GM12801 (cell line): Measurements from ENCODE around the gene KIZ.

ENCODE experiments used
- CTCF ChIP-seq: IDR thresholded peaks from one replicate; pipeline ENCODE4 v1.5.1; 2011; ENCODE audit warnings: control low read depth; ENCODE audit not compliant: insufficient read length; ENCODE audit errors: extremely low read depth

The KIZ gene

GRCh38 chr20:21280522-21281016 is 154.7 kb downstream of the KIZ start:
- no peak for TF ChIP-seq CTCF

- no peak for TF ChIP-seq CTCF
Observed at GRCh38 chr20:21286775-21287174, 160.9 kb downstream of the KIZ start.

DNA sequence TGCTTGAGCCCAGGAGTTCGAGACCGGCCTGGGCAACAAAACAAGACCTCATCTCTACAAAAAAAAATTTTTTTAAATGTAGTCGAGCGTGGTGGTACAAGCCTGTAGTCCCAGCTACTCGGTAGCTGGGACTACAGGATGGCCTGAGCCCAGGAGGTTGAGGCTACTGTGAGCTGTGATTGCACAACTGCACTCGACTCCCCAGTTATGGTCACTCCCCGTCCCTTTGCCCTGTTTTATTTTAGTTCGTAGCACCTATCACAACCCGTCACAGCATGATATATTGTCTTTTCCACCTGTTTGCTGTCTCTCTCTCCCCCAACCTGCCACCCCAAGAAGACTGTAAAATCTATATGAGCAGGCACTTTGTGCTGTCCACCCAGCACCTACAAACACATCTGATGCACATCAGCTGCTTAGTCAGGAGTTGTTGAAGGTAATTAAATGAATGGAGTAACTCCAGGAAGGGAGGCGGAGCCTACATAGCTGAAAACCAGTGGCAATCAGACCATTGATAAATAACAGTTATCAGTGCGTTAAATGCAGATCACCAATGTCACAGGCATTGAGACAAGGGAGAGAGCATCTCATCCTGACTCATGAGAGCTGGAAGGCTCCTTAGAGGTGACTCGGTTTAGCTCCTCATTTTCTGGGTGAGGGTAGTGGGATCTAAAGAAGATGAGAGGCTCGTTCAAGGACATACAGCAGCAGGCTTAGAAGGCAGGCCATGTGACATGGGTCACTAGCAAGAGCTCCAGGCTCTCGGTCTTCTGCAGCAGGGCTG is 162.9 kb downstream of the KIZ start:
- TF ChIP-seq CTCF, result no peak

DNA sequence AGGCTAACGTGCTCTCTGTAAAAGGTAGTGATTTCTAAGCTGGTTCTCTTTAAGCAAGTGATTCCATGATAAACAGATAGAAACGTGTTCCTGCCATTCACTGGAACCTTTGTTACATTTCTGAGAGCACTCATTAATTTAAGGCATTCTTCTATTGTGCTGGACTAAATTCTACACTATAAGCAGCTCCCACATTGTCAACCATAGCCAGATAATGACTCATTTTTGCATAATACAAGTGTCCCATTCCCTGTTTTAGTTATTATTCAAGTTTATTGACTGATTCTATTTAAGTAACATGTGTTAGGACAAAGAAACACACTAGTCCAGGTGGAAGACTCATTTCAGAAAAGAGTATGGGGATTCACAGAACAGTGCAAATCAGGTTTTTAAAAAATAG is 163.8 kb downstream of the KIZ start:
- no peak for TF ChIP-seq CTCF

DNA sequence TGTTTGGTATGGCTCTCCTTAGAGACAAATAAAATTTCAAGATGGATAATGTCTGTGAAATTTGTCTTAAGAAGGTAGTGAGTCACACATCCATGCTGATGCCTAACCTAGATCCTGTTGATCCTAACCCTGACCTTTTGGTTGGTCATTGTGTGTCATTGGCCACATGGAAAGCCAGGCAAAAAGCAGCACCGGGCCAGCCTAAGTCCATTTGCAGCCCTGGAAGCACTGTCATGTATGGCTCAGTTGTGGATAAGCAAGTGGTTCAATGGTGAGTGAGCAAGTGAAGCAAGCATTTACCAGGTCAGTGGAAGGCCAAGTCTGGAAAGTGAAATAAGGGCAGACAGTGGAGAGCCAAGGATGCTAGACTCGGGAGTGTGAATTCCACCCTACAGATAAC is 165.1 kb downstream of the KIZ start:
- TF ChIP-seq CTCF, result no peak

- no peak for TF ChIP-seq CTCF
Observed at GRCh38 chr20:21294755-21295154, 168.9 kb downstream of the KIZ start.
